Measurements from ENCODE around the gene ZNF823. TPM values are rescaled to one million over a fixed set of nuclear protein-coding genes. Genes with fewer than 3 reads are reported as not detected.

ZNF823 gene
- total RNA-seq, 2 donors from 2014 or later = 1.4 to 3.3 TPM

DNA sequence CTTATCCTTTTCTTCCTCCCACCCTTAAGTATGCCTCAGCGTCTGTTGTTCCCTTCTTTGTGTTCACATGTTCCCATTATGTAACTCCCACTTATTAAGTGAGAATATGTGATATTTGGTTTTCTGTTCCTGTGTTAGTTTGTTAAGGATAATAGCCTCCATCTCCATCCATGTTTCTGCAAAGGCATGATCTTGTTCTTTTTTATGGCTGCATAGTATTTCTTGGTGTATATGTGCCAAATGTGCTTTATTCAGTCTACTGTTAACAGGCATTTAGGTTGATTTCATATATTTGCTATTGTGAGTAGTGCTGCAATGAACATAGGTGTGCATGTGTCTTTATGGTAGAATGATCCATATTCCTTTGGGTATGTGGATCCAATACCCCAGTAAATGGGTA, 24.9 kb upstream of the ZNF823 start:
- no peak for ATAC-seq (replicated peaks in 1 of 2)
- H3K4me3 Mint-ChIP-seq = no peak overlapping the region

DNA sequence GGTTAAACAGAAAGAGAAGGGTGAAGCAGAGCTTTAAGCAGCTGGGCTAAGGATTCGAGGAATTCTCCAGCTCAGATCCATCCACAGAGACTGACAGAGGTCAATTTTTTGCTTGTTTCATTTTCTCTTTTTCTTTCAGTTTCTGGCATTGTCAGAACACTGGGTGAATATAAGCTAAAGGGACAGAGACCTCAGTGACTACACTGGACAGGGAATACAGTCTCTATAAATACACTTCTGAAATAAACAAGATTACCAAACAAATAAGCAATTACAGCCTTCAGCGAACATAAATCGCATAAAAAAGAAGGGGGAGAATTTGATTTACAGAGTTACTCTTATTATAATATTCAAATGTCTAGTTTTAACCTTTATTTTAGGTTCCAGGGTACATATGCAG, 24.4 kb upstream of the ZNF823 start:
- H3K27me3 Mint-ChIP-seq (ENCODE audit: low read depth) = peaks cover 9% of the 10 kb centered on the region
- H3K27ac Mint-ChIP-seq = no peak overlapping the region
- no peak for DNase-seq
- peaks cover 12 to 16% of the 10 kb centered on the region in 2 donors for H3K9me3 Mint-ChIP-seq
- ATAC-seq (replicated peaks in 1 of 2) = no peak
- H3K4me1 Mint-ChIP-seq (ENCODE audit: low read depth) = peaks cover 5% of the 10 kb centered on the region
- no peak overlapping the region for H3K4me3 Mint-ChIP-seq
- H3K36me3 Mint-ChIP-seq (ENCODE audit: insufficient read depth in 2 of 2) = peaks cover 15 to 18% of the 10 kb centered on the region in 2 donors

More for the DNA sequence above, 24.9 kb upstream of the ZNF823 start:
- Mint-ChIP-seq H3K4me1 (ENCODE audit: low read depth) (peaks cover 10% of the 10 kb centered on the region), H3K36me3 (ENCODE audit: insufficient read depth in 2 of 2) (peaks cover 17 to 21% of the 10 kb centered on the region in 2 donors), H3K27me3 (ENCODE audit: low read depth) (peaks cover 9% of the 10 kb centered on the region), H3K9me3 (peaks cover 12 to 16% of the 10 kb centered on the region in 2 donors), H3K27ac (no peak overlapping the region)
- DNase-seq = no peak

DNA sequence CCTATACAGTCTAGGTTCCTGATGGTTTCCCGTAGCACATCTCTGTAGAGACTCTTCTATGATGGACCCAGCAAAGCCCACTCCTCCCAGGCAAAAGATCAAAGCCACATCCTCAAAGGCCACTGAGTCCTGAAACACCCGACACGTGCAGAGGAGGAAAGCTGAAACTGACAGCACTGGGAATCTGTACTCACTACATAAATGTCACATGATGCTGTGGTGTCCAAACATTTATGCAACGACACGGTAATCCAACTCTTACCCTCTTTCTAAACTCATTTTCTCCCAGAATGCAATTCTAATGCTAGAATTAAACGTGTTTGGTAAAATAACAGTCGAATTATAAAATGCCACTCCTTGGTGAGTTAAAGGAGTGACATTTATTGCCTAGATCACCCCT, 21.1 kb upstream of the ZNF823 start:
- peaks cover 9% of the 10 kb centered on the region for H3K27me3 Mint-ChIP-seq (ENCODE audit: low read depth)
- H3K27ac Mint-ChIP-seq = no peak overlapping the region
- peaks cover 17 to 20% of the 10 kb centered on the region in 2 donors for H3K36me3 Mint-ChIP-seq (ENCODE audit: insufficient read depth in 2 of 2)
- DNase-seq (no peak), ATAC-seq (replicated peaks in 1 of 2) (no peak)
- no peak overlapping the region for H3K4me3 Mint-ChIP-seq
- H3K9me3 Mint-ChIP-seq = peaks cover 15 to 29% of the 10 kb centered on the region in 2 donors
- no peaks in the 10 kb centered on the region for H3K4me1 Mint-ChIP-seq (ENCODE audit: low read depth)

DNA sequence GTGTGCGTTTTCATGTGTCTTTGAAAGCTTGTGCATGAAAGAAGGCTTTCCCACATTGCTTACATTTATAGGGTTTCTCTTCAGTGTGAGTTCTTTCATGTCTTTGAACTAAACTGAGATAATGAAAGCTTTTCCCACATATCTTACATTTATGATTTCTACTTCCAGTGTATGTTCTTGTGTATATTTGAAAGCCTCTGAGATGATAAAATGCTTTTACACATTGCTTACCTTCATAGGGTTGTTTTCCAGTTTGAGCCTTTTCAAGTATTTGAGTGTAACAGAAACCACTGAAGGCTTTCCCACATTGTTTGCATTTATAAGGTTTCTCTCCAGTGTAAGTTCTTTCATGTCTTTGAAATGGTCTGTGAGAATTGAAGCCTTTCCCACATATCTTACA, 18.2 kb upstream of the ZNF823 start:
- Mint-ChIP-seq H3K27me3 (ENCODE audit: low read depth) (peaks cover 14% of the 10 kb centered on the region), H3K4me3 (no peak overlapping the region), H3K9me3 (peaks cover 18 to 29% of the 10 kb centered on the region in 2 donors), H3K27ac (no peak overlapping the region), H3K36me3 (ENCODE audit: insufficient read depth in 2 of 2) (peaks cover 17 to 22% of the 10 kb centered on the region in 2 donors), H3K4me1 (ENCODE audit: low read depth) (no peaks in the 10 kb centered on the region)
- ATAC-seq (replicated peaks in 1 of 2) (no peak), DNase-seq (no peak)

DNA sequence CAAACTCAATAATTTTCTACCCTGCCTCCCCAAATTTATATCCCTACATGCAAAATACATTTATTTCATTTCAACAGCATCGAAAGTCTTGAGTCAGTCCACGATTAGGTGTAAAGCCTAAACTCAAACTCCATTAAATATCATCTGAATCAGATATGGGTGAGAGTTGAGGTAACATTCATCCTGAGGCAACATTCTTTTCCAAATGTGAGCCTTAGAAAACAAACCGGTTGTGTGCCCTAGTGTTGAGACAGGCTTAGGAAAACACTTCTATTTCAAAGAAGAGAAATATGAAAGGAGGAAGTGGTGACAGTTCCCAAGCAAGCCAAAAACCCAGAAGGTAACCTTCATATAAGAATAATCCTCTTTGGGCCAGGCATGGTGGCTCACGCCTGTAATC, 15.9 kb upstream of the ZNF823 start:
- Mint-ChIP-seq H3K9me3 (peaks cover 23 to 27% of the 10 kb centered on the region in 2 donors), H3K27me3 (ENCODE audit: low read depth) (peaks cover 10% of the 10 kb centered on the region), H3K27ac (no peak overlapping the region), H3K4me3 (no peak overlapping the region), H3K4me1 (ENCODE audit: low read depth) (no peaks in the 10 kb centered on the region), H3K36me3 (ENCODE audit: insufficient read depth in 2 of 2) (peaks cover 20 to 27% of the 10 kb centered on the region in 2 donors)
- no peak for ATAC-seq (replicated peaks in 1 of 2)
- no peak for DNase-seq

DNA sequence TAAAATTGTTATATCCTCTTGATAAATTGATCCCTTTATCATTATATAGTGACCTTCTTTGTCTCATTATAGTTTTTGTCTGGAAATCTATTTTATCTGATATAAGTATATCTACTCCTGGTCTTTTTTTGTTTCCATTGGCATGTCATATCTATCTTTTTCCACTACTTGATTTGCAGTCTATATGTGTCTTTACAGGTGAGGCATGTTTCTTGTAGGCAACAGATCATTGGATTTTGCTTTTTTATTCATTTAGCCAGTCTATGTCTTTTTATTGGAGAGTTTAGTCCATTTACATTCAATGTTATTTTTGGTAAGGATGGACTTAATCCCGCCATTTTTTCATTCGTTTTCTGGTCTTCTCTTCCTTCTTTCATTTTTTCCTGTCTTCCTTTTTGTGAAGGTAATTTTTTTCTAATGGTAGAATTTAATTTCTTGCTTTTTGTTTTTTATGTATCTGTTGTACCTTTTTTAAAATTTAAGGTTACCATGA, 13.5 kb upstream of the ZNF823 start:
- H3K36me3 Mint-ChIP-seq (ENCODE audit: insufficient read depth in 2 of 2) = peaks cover 22 to 32% of the 10 kb centered on the region in 2 donors
- H3K27me3 Mint-ChIP-seq (ENCODE audit: low read depth) = peaks cover 4% of the 10 kb centered on the region
- no peaks in the 10 kb centered on the region for H3K4me1 Mint-ChIP-seq (ENCODE audit: low read depth)
- no peak overlapping the region for H3K4me3 Mint-ChIP-seq
- H3K27ac Mint-ChIP-seq = no peak overlapping the region
- H3K9me3 Mint-ChIP-seq = peaks cover 25 to 30% of the 10 kb centered on the region in 2 donors
- ATAC-seq (replicated peaks in 1 of 2) (no peak), DNase-seq (no peak)

DNA sequence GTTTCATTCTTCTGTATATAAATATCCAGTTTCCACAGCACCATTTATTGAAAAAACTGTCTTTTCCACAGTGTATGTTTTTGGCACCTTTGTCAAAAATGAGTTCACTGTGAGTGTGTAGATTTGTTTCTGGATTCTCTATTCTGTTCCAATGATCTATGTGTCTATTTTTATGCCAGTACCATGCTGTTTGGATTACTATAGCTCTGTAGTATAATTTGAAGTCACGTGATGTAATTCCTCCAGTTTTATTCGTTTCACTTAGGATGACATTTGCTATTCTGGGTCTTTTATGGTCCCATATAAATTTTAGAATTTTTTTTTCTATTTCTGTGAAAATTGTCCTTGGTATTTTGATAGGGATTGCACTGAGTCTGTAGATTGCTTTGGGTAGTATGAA, 11.0 kb upstream of the ZNF823 start:
- H3K4me3 Mint-ChIP-seq = no peak overlapping the region
- H3K36me3 Mint-ChIP-seq (ENCODE audit: insufficient read depth in 2 of 2) = peaks cover 17 to 26% of the 10 kb centered on the region in 2 donors
- no peak overlapping the region for H3K27ac Mint-ChIP-seq
- H3K4me1 Mint-ChIP-seq (ENCODE audit: low read depth) = no peaks in the 10 kb centered on the region
- H3K27me3 Mint-ChIP-seq (ENCODE audit: low read depth) = peaks cover 4% of the 10 kb centered on the region
- DNase-seq (no peak), ATAC-seq (replicated peaks in 1 of 2) (no peak)
- peaks cover 19 to 22% of the 10 kb centered on the region in 2 donors for H3K9me3 Mint-ChIP-seq

DNA sequence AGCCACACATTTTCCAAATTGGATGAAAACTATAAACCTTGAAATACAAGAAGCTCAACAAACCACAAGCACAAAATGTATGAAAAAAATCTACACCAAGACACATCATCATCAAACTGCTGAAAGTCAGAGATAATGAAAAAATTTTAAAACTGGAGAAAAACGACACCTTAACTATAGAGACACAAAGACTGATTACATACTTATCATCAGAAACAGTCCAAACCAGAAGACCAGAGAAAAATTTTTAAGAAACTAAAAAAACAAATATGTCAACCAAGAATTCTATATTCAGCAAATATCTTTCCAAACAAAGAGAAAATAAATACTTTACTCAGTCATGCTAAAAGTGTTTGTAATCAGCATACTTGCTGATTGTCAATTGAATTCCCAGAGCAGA, 8.5 kb upstream of the ZNF823 start:
- no peak for ATAC-seq (replicated peaks in 1 of 2)
- H3K27ac Mint-ChIP-seq = no peak overlapping the region
- peaks cover 13 to 18% of the 10 kb centered on the region in 2 donors for H3K9me3 Mint-ChIP-seq

DNA sequence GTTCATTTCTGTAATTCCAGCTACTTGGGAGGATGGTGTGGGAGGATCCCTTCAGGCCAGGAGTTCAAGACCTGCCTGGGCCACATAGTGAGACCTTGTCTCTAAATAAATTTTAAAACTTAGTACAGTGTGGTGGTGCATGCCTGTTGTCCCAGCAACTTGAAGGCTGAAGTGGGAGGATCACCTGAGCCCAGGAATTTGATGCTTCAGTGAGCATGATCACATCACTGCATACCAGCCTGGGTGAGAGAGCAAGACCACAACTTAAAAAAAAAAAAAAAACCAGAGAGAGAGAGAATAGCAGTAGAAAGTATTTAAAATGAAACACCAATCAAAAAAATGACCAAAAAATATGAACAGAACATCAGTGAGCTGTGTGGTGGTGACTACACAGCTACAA, 7.1 kb upstream of the ZNF823 start:
- Mint-ChIP-seq H3K36me3 (ENCODE audit: insufficient read depth in 2 of 2) (peaks cover 13% of the 10 kb centered on the region in 2 donors), H3K9me3 (peaks cover 11 to 12% of the 10 kb centered on the region in 2 donors), H3K27ac (no peak overlapping the region), H3K4me1 (ENCODE audit: low read depth) (no peaks in the 10 kb centered on the region), H3K27me3 (ENCODE audit: low read depth) (no peaks in the 10 kb centered on the region), H3K4me3 (no peak overlapping the region)
- no peak for DNase-seq
- no peak for ATAC-seq (replicated peaks in 1 of 2)

More for the DNA sequence above, 8.5 kb upstream of the ZNF823 start:
- Mint-ChIP-seq H3K4me1 (ENCODE audit: low read depth) (no peaks in the 10 kb centered on the region), H3K4me3 (no peak overlapping the region), H3K27me3 (ENCODE audit: low read depth) (no peaks in the 10 kb centered on the region), H3K36me3 (ENCODE audit: insufficient read depth in 2 of 2) (peaks cover 14 to 22% of the 10 kb centered on the region in 2 donors)
- no peak for DNase-seq

DNA sequence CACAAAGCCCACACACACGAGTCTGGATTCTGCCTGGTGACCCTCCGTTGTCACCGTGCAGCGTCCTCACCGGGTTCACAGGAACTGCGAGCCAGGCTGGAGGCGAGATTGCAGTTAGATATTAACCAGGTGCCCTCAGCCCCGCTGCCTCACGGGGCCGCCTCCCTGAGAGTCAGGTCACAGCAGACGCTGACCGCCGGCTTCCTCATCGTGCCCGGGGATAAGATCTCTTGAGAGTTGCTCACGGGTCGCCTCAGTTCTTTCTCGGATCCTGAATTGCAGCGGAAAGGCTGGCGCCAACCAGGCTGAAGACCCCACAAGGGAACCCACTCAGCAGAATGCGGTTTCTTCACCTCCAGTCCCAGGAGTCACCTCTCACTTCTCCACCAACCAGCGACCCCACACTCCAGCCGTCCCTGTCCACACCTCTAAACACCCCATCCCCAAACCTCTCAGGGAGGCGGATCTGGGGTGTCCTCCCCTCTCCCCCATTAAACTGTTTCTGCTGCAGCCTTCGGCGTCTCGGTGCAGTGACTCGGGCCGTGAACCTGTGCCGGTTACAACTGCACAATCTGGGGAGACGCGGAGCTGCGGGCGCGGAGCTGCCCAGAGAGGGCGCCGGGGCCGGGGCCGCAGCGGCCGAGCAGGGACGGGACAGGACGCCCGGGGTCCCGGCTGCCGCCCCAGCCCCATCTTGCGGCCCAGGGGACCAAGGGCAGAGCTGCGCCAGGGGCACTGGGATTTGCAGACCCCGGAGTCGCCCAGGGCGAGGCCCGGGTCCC, 591 bp downstream of the ZNF823 start:
- Mint-ChIP-seq H3K27me3 (ENCODE audit: low read depth) (no peaks in the 10 kb centered on the region), H3K9me3 (no peaks in the 10 kb centered on the region), H3K27ac (no peak overlapping the region), H3K4me1 (ENCODE audit: low read depth) (peaks cover 25% of the 10 kb centered on the region), H3K4me3 (peak overlapping the region; percentile 99 to 100), H3K36me3 (ENCODE audit: insufficient read depth in 2 of 2) (peaks cover 2 to 6% of the 10 kb centered on the region in 2 donors)
- DNase-seq (peak; percentile 56 to 57), ATAC-seq (replicated peaks in 1 of 2) (peak; percentile 60 to 63)

DNA sequence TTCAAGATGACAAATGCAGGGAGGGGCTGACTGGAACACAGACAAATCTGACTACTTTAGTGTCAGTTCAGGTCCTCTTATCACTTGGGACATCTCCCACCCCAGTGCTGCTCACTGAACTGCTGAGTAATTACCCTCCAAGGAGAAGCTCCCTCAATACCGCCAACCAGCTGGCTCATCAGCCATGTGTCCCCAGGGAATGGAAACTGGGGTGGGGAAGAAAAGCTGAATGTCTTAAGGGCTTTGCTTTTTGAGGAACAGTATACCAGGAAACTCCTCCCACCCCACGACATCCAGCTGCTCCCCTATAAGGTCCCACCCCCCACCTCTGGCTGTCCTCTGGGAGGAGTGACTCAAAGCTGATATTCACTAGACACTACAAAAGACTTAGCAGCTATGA, 2.0 kb downstream of the ZNF823 start:
- DNase-seq (peak in 1 of 2 donors; percentile 2), ATAC-seq (replicated peaks in 1 of 2) (no peak)
- H3K27me3 Mint-ChIP-seq (ENCODE audit: low read depth) = no peaks in the 10 kb centered on the region

DNA sequence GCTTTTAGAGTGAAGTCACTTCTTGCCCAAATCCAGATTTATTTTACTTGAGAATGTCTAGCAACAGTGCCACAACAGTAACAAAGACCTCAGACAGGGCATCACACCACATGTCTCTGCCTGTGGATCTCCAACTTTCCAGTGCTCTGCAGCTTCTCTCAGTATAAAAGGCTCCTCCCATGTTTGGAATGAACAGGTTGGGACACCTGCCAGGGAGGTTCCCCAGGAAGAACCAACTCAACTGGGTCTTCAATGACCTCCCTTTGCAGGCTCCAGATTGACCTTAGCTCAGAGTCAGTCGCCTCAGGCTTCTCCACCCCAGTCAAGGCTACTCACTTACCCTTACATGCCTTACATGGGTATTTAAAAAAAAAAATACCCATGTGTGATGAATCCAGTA, 3.4 kb downstream of the ZNF823 start:
- no peak for ATAC-seq (replicated peaks in 1 of 2)
- DNase-seq = no peak
- H3K9me3 Mint-ChIP-seq = peaks cover 0 to 2% of the 10 kb centered on the region in 2 donors
- peaks cover 25% of the 10 kb centered on the region for H3K4me1 Mint-ChIP-seq (ENCODE audit: low read depth)
- no peak overlapping the region for H3K27ac Mint-ChIP-seq
- H3K36me3 Mint-ChIP-seq (ENCODE audit: insufficient read depth in 2 of 2) = peaks cover 8 to 9% of the 10 kb centered on the region in 2 donors
- no peak overlapping the region for H3K4me3 Mint-ChIP-seq
- no peaks in the 10 kb centered on the region for H3K27me3 Mint-ChIP-seq (ENCODE audit: low read depth)

More for the DNA sequence above, 2.0 kb downstream of the ZNF823 start:
- H3K4me1 Mint-ChIP-seq (ENCODE audit: low read depth) = peaks cover 25% of the 10 kb centered on the region
- H3K9me3 Mint-ChIP-seq = no peaks in the 10 kb centered on the region
- peaks cover 4 to 6% of the 10 kb centered on the region in 2 donors for H3K36me3 Mint-ChIP-seq (ENCODE audit: insufficient read depth in 2 of 2)
- H3K4me3 Mint-ChIP-seq = peak overlapping the region; percentile 49 to 67
- no peak overlapping the region for H3K27ac Mint-ChIP-seq

DNA sequence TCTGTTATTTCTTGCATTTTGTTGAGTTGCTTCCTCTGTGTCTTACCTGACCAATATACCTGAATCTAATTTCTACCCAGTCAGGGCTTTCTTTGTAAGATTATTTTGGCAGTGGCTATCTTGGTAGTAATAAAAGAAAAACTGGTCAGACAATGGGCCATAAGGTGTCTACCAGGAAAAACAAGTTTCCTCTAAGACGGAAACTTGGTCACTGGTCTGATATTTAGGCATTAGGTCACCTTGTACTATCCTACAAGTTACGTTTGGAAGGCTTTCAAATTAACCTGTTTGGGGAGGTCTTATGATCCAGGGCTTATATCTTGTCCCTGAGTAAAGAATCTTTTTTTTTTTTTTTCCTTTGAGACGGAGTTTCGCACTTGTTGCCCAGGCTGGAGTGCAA, 9.2 kb downstream of the ZNF823 start:
- ATAC-seq (replicated peaks in 1 of 2) (no peak), DNase-seq (no peak)
- Mint-ChIP-seq H3K9me3 (peaks cover 2 to 16% of the 10 kb centered on the region in 2 donors), H3K27ac (no peak overlapping the region), H3K4me1 (ENCODE audit: low read depth) (no peaks in the 10 kb centered on the region), H3K4me3 (no peak overlapping the region), H3K36me3 (ENCODE audit: insufficient read depth in 2 of 2) (peaks cover 18 to 26% of the 10 kb centered on the region in 2 donors), H3K27me3 (ENCODE audit: low read depth) (no peaks in the 10 kb centered on the region)
